Hippocampal formation (tissue), 2 donors: ENCODE data around the gene F12.
"Not testable (repeated sequence)": the region's sequence is repeated elsewhere in the genome, so short reads cannot be mapped to it uniquely, and the experiment has no call there.

Experiments
- DNase-seq, 2 donors: peaks; one replicate each; lab custom pipeline; 2025; lab: John Stamatoyannopoulos, UW

F12 gene

DNA sequence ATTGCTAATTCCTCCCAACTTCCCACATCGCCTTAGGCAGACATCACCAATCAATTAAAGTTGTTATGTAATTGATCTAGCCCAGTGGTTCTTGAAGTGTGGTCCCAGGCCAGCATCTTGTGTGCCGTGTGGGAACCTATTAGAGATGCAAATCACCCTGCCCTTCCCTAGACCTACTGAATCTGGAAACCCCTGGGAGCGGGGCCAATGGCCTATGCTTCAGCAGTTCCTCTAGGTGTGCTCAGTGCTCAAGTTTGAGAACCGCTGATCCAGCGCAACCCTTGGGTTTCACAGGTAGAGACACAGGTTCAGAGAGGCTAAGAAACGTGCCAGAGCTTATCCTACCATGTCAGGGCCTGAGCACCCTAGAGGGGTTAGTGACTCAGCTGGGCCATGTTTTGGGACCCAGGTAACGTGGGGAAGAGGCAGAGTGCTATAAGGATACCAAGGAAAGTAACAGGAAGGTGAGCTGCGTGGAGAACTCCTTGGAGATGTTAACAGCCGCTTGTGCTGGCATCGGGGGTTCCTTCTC lies 20.8 kb downstream of the F12 start:
- DNase-seq: no peak

DNA sequence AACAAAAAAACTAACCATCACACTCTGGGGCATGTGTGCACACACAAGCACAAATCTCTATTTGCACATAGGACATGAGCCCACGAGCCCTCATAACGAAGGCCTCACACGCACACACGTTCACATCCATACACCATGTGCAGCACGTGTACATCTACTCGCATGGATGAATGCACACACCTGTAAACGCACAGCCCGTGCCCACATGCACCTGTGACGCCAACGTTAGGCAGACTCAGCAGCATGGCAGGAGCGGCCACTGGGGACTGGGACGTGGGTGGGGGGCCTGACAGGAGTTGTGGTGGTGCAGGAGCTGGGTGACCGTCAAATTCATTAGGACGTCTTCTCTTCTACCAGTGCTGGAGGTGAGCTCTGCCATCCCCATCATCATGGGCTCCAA lies 22.0 kb downstream of the F12 start:
- no peak for DNase-seq

DNA sequence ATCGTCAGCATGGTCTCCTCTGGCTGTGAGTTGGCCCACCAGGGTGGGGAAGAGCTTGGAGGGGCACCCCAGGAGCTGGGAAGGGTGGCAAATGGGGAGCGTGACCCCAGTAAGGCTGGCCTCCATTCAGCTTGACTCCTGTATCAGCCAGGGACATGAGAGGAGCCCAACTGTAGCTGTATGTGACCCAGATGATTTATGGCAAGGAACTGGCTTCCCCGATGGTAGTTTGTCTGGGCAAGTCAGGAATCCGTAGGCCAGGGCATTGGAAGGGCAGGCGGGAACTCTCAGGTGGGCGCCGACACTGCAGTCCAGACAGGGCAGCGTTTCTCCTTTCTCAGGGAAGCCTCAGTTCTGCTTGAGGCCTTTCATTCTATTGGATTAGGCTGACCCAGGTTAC lies 22.8 kb downstream of the F12 start:
- DNase-seq: no peak

DNA sequence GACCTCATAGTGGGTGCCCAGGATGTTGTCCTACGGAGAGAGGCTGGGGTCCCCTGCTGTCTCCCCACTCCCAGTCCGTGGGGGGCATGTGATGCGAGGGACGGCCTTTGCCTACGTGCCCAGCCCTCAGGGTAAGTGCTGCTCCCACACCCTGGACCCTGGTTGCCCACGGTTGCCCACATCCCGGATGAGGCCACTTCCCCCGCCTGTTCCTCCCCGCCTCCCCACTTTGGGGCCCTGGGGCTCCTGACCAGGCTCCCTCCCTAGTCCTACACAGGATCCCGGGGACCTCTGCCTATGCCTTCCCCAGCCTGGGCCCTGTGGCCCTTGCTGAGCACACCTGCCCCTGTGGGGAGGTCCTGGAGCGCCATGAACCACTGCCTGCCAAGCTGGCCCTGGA lies 23.6 kb downstream of the F12 start:
- DNase-seq: no peak

DNA sequence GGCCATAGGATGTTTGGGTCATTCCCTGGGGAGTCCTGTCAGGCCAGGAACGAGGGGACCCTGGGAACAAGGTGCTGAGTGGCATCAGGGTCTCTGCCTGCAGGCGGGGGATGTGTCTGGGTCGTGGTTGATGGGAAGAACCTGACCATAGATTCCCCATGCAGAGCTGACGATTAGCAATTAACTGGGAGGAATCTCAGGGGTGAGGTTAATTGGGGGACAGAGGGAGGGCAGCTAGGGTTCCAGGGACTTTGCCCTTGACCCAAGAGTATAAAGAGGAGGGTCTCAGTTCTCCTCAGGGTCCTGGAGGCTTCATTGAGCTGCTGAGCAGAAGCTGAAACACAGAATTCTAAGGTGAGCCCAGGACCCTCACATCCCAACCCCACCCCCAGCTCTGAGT lies 25.2 kb downstream of the F12 start, which contains the start of gene SLC34A1:
TSS of gene SLC34A1 (plus strand) at position 301 of the 400 bp plus-strand sequence. CDS start 1,308 bp downstream, outside the sequence.
- DNase-seq: no peak

DNA sequence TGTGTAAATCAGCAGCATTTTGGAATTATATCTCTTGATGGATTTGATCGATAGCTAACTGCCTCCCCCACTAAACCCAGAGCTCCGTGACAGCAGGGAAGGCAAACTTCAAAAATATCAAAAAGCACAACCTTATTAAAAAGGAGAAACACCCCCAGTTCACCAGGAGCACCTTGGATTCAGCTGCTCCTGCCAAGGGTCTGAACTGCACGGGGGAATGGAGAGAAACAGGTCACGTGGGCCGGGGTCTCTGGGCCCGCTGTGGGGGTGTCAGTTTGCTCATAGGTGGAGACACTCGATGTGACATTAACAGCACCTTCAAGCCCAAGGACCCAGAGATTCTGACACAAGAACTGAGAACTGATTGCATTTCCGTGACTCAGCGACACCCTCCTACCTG lies 26.2 kb downstream of the F12 start:
- no peak for DNase-seq

DNA sequence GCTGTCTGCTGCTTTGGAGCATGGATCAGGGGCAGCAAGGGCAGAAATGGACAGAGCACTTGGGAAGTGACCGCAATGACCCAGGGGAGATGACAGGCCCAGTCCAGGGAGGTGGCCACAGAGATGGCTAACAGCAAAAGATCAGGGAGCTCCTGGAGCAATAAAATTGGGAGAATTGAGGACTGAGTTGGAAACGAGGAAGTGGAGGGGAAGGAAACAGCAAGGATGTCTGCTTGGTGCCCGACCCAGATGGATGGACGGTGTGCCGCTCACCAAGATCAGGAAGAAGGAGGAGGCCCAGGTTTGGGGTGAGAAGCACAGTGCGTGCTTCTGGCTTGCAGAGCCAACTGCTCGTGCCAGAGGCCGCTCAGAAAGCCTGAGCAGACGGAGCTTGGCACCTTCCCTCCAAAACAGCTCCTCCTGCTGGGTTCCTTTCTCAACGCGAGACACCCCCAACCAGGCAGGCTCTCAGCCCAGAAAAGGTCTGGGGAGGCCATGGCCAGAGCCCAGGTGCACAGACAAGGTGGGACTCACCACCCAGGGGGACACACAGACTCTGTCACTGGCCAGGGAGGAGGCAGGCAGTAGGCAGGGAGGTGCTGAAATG lies 26.8 kb downstream of the F12 start:
- DNase-seq: peak in 1 of 2 donors; percentile 39

DNA sequence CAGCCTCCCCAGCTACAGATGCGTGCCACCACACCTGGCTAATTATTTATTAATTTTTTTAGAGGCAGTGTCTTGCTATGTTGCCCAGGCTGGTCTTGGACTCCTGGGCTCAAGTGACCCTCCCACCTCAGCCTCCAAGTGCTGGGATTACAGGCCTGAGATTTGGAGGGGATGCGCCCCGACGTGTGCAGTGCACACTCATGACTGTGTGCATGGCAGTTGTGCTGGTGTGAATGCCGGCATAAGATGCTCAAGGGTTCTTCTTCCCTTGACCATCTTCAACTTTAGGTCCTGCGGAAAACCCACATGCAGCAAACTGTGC lies 28.6 kb downstream of the F12 start:
- no peak for DNase-seq

DNA sequence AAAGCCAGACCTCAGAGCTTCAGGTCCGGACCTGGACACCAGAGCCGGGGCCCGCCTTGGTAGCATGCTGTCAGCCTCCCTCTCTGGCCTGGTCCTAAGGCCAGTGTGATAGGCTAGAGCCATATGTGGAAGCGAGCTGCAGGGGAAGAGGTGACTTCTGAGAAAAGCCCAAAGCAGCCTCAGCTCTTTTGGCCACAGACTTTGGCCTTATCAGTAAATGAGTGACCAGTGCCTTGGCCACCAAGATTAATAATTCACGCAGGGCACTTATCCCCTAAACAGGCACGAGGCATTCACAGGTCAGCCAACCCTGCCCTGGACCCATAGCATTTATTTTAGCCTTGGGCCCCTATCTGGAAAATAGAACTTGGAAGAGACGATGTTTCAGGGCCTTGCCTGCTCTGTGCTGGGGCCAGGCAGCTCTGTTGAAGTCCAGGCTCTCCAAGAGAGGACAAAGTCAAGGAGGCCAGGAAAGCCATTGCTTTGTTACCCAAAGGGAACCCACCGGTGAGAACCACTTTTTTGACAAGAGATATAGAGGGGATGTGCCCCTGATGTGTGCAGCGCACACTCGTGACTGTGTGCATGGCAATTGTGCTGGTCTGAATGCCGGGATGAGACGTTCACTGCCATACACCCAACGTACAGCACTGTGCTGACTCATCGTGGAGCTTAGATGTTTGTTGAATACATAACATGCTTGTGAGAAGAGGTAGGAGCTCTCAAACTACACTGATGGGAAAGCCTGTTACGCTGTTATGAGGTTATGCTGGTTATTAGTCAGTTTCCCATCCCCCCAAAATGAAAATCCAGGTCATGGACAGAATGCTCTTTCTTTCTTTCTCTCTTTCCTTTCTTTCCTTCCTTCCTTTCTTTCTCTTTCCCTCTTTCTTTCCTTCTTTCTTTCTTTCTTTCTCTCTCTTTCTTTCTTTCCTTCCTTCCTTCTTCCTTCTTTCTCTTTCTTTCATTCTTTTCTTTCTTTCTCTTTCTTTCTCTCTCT lies 30.2 kb downstream of the F12 start:
- no peak for DNase-seq

DNA sequence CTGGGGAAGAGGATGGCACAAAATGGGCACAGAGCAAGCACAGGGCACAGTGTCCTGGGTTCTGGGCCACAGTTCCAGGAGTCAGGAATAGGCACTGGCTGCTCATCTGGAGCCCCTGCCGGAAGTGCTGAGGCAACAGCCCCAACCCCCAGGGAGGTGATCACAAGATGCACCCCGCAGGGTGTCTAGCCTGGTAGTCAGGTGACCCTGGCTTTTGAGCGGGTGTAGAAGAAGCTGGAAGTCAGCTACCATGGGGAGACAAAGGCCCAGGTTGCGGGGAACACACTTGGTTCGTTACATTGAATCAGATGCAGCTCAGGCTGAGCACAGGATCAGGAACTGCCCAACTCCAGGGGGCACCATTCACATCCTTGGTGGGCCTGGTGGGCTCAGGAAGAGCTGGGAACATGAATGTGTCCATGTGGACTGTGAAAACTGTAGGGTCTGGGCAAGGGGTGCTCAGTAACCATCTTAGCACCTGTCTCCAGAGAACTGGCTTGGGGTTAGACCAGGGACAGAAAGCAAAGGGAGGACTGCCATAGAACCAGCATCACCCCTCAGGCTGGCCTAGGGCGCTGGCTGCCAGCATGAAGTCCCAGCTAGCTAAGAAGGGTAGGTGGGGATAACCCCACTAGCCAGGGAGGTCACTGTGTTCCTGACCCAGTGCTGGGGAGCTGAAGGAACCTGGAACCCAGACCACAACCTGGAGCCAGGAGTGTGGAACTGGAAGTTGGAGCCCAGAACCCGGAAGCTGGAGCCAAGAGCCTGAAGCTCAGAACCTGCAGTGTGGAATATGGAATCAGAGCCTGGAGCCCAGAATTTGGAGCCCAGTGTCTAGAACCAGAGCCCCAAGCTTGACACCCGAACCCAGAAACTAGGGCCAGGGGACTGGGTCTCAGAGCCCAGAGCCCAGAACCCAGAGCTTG lies 31.2 kb downstream of the F12 start:
- DNase-seq: no peak

DNA sequence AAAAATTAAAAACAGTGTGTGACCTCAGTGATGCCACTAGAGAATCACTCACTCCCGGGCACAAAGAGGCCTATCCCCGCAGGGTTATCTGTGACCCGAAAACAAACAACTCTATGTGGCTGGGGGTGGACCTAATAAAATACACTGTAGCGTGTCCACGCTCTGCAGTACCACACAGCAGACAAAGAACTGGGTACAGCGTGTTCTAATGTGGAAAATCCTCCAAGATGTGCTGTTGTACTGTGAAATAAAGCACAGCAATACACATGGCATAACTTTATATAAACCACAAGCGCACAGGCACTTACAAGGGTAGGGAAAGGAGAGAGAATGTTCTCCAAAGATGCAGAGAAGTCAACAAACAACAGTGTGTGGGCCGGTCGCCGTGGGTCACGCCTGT lies 33.3 kb downstream of the F12 start:
- DNase-seq: no peak

DNA sequence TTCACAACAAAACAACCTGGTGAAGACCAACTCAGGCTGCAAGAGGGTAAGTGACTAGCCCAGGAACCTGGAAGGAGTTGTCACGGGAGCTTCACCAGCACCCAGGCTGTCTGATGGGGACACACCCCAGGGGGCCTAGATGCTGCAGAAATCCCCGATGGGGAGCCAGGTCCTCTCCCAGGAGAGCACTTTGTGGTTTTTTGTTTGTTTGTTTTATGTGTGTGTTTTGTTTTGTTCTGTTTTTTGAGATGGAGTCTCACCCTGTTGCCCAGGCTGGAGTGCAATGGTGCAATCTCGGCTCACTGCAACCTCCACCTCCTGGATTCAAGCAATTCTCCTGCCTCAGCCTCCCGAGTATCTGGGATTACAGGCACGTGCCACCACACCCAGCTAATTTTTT lies 33.8 kb downstream of the F12 start:
- DNase-seq: not testable (repeated sequence)

DNA sequence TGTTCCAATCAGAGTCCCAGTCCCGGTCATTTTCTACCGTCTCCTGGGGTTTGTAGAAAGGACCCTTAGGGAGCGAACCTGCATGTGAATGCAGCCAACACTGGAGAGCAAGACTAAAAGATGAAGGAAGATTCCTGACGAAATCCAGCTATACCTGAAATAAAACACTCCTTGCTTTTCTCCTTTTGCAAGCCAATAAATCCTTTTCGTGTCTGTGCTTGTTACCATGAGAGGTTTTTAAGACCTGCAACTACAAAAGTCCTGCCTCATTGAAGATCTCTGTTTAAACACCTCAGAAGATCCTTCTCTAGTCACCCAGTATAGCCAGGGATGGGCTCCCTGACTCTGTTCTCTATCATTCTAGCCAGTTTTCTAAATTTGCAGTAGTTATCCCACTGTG lies 35.2 kb downstream of the F12 start:
- no peak for DNase-seq

DNA sequence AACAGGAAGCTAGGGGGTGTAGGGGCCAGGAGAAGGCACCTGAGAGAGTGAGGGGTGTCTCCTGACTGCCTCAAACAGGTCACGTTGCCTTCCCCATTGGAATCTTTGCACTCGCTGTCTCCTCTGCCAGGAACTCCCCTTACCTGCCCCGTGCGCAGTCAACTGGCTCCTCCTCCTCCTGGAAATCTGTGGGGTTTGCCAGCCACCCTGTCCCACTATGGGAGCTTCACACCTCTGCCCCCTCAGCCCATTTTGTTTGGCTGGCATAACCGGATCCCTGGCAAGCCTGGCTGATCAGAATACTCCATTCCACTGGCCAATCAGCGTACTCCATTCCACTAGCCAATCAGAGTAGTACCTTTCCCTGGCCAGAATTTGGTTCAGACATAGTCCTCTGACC lies 35.6 kb downstream of the F12 start:
- no peak for DNase-seq

DNA sequence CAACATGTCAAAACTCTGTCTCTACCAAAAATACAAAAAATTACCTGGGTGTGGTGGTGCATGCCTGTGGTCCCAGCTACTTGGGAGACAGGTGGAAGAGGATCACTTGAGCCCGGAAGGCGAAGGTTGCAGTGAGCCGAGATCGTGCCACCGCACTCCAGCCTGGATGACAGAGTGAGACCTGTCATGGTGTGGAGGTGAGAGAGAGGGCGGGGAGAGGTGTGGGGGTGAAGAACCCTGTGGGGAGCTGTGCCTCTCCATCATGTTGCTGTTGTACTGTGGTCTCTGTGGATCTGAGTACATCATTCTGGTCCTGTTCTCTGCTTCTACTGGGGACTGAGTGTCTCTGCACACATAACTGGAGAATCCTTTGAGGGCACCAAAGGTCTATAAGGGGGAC lies 36.5 kb downstream of the F12 start:
- DNase-seq: no peak

DNA sequence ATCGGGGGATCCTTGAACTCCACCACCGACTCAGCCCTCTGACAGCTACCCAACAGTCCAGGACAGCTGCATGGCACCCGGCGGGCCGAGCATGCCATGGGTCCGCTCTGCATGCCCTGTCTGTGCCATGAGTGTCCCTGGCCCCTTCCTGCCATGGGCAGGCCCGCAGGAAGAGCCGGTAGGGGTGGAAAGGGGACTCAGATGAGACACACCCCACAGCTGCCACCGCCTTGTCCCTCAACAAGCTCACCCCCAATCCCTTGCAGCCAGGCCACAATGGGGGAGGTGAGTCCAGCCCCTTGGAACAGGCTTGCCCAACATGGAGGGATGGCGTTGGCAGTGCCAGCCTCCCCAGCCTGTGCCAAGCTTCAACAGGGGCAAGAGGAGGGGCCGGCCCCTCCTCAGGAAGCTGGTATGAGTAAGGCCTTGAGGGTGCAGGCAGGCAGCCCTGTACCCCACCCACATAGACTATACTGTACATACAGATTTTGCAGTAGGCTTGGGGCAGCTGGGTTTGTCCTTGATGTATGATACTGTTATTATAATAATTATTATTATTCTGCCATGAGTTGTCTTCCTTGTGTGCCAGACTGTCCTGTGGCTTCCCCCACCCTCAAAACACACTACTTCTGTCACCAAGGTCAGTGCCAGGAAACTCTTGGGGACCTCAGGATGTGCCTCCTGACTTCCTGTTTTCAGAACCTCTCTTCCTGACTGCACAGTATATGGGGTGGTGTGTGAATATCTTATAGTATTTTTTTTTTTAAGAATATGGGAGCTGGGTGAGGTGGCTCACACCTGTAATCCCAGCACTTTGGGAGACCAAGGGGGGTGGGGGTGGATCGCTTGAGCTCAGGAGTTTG lies 37.1 kb downstream of the F12 start:
- DNase-seq: no peak

DNA sequence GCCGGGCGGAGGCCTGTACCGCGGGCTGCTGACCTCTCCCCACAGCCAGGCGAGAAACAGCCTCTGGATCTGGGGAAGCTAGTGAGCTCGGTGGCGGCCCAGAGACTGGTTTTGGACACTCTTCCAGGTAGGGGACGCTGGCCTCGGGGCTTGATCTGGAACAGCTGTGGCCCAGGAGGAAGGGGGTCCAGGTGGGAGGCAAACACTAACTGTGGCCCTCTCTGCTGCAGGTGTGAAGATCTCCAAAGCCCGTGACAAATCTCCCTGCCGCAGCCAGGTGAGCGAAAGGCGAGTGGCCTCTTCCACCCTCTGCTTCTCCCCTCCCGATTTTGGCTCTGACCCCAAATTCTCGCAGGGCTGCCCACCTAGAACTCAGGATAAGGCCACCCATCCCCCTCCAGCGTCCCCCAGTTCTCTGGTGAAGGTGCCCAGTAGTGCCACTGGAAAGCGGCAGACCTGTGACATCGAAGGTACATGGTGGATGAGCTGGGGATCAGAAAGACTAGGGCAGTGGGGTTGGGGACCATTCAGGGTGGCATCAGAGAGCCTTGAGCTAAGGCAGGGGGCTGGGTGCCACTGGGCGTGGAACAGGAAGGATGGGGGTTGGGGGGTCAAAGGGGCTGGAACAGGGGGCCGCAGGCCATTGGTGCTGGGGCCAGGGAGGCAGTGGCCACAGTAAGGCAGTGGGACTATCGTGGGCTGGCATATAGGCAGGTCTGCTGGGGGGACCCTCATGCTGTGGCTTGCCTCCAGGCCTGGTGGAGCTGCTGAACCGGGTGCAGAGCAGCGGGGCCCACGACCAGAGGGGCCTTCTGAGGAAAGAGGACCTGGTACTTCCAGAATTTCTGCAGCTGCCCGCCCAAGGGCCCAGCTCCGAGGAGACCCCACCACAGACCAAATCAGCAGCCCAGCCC lies 38.0 kb downstream of the F12 start:
- no peak for DNase-seq

DNA sequence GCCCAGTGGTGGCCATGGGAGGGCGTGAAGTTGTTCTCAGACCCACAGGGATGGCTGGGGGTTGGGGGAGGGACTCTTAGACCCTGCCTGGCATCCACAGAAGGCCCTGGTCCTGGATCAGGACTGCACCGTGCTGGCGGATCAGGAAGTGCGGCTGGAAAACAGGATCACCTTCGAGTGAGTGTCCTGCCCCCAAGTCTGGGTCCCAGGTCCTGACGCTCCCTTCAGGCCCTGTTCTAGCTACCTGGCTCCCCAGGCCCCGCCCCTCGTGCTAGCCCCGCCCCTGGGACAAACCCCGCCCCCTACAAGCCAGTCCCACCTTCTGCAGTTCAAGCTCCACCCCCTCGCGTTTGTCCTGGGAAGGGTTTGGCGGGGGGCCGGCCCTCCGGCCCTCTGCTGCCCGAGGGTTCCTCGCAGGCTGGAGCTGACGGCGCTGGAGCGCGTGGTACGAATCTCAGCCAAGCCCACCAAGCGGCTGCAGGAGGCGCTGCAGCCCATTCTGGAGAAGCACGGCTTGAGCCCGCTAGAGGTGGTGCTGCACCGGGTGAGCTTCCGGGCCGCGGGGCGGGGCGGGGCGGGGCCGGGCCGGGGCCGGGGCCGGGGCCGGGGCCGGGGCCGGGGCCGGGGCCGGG lies 38.8 kb downstream of the F12 start:
- no peak for DNase-seq

DNA sequence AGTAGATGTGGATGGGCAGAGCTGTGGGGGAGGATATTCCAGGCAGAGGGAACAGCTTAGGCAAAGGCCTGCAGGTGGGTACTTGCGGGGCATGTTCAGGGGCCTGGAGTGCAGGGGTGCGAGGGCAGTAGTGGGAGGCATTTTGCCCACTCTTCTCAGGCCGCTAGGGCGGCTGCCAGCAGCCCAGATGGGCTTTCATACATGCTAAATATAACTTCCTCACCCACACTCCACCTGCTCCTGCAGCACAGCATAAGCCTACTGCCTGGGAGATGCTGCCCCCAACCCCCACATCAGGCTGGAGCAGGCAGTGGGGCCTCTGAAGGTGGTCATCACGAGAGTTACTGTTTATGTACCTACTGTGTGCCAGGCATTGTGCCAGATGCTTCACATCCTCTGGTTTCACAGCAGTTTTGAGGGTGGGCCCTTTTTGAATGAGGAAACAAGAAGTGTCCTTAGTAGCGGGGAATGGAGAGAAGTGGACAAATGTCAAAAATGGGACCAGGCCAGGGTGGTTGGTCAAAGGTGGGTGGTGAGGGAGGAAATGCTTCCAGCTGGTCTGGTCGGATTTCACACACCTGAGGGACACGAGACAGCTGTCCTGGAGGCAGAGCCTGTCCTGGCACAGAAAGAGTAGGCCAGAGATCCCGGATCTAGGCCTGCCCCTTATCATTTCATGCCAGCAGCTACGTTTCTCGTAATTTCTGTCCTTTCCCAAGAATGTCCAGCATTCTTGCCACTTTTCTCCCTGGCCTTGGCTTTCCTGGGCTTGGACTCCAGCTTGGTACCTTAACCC lies 39.5 kb downstream of the F12 start:
- no peak for DNase-seq
